Neuronal stem cell (in vitro differentiated cells): ENCODE data around the gene MOCS1.

ENCODE experiments used
- DNase-seq: peaks from one replicate; pipeline ENCODE4 v3.0.0-alpha.2; 2013; ENCODE audit warnings: low spot score
- H2AFZ ChIP-seq: one replicate; pipeline ENCODE4 v1.6.1; 2013; ENCODE audit warnings: mild to moderate bottlenecking, low read length, inconsistent platforms
- H2AK5ac ChIP-seq: 2 replicates; pipeline ENCODE4 v1.6.1; 2013; ENCODE audit warnings: low read depth, mild to moderate bottlenecking, inconsistent platforms, low read length, moderate library complexity, mixed read lengths
- H2BK120ac ChIP-seq: 2 replicates; pipeline ENCODE4 v1.6.1; 2013; ENCODE audit warnings: low read depth, mild to moderate bottlenecking, inconsistent platforms, low read length, moderate library complexity, mixed read lengths
- H2BK12ac ChIP-seq: one replicate; pipeline ENCODE4 v1.6.1; 2013; ENCODE audit warnings: low read length, inconsistent platforms
- H2BK15ac ChIP-seq: 2 replicates; pipeline ENCODE4 v1.6.1; 2013; ENCODE audit warnings: mild to moderate bottlenecking, low read length, inconsistent platforms, mixed read lengths
- H2BK5ac ChIP-seq: one replicate; pipeline ENCODE4 v1.6.1; 2013; ENCODE audit warnings: inconsistent platforms, mild to moderate bottlenecking, low read length, moderate library complexity
- H3K14ac ChIP-seq: one replicate; pipeline ENCODE4 v1.6.1; 2013; ENCODE audit warnings: low read length, inconsistent platforms
- H3K18ac ChIP-seq: 2 replicates; pipeline ENCODE4 v1.6.1; 2013; ENCODE audit warnings: low read length, inconsistent platforms
- H3K23ac ChIP-seq: 2 replicates; pipeline ENCODE4 v1.6.1; 2013; ENCODE audit warnings: low read depth, mild to moderate bottlenecking, mixed read lengths, low read length, inconsistent platforms; ENCODE audit not compliant: poor library complexity
- H3K27ac ChIP-seq: replicated peaks from 3 replicates; pipeline ENCODE4 v1.5.1; 2013; ENCODE audit warnings: low read length, inconsistent platforms
- H3K27me3 ChIP-seq, 3 experiments: 2 replicates each; pipeline ENCODE4 v1.6.1; 2013; ENCODE audit warnings: low read length in 3 of 3, mild to moderate bottlenecking in 2 of 3, inconsistent platforms in 1 of 3, low read depth in 1 of 3, mixed read lengths in 1 of 3, moderate library complexity in 1 of 3; ENCODE audit not compliant: control insufficient read depth in 3 of 3, insufficient read depth in 3 of 3
- H3K36me3 ChIP-seq, 2 donors: replicated peaks in 1 of 2; 2 replicates each; pipeline ENCODE4 v1.6.1; 2013; ENCODE audit warnings: low read length in 2 of 2; ENCODE audit not compliant: control insufficient read depth in 2 of 2, insufficient read depth in 2 of 2
- H3K4ac ChIP-seq: 2 replicates; pipeline ENCODE4 v1.6.1; 2013; ENCODE audit warnings: inconsistent platforms, mild to moderate bottlenecking, low read length, moderate library complexity
- H3K4me1 ChIP-seq, 2 donors: 1 replicate in 1 of 2; 2 replicates in 1 of 2; pipeline ENCODE4 v1.6.1; 2013; ENCODE audit warnings: low read length in 2 of 2, low read depth in 1 of 2; ENCODE audit not compliant: control insufficient read depth in 2 of 2, insufficient read depth in 1 of 2
- H3K4me2 ChIP-seq: one replicate; pipeline ENCODE4 v1.6.1; 2013; ENCODE audit warnings: mild to moderate bottlenecking, low read length, inconsistent platforms; ENCODE audit not compliant: insufficient read depth, poor library complexity, severe bottlenecking
- H3K4me3 ChIP-seq, 2 donors: 2 replicates each; pipeline ENCODE4 v1.5.1; 2013; ENCODE audit warnings: low read length in 2 of 2, mild to moderate bottlenecking in 2 of 2, inconsistent platforms in 1 of 2, moderate library complexity in 1 of 2
- H3K79me1 ChIP-seq: one replicate; pipeline ENCODE4 v1.6.1; 2013; ENCODE audit warnings: low read depth, mild to moderate bottlenecking, inconsistent platforms, low read length, moderate library complexity
- H3K9ac ChIP-seq: one replicate; pipeline ENCODE4 v1.6.1; 2013; ENCODE audit warnings: mild to moderate bottlenecking, low read depth, low read length, inconsistent platforms; ENCODE audit not compliant: poor library complexity
- H3K9me3 ChIP-seq, 2 donors: replicated peaks in 1 of 2; 2 replicates each; pipeline versions ENCODE3 to v1.6.1; 2013; ENCODE audit warnings: low read length in 2 of 2, mild to moderate bottlenecking in 2 of 2, inconsistent platforms in 1 of 2, low read depth in 1 of 2, mixed read lengths in 1 of 2, moderate library complexity in 1 of 2; ENCODE audit not compliant: control insufficient read depth in 2 of 2, insufficient read depth in 1 of 2
- H4K8ac ChIP-seq: one replicate; pipeline ENCODE4 v1.6.1; 2013; ENCODE audit warnings: low read depth, mild to moderate bottlenecking, inconsistent platforms, low read length, moderate library complexity
- H4K91ac ChIP-seq: one replicate; pipeline ENCODE4 v1.6.1; 2013; ENCODE audit warnings: low read length, low read depth, mild to moderate bottlenecking, inconsistent platforms; ENCODE audit not compliant: poor library complexity
- WGBS, 2 donors: extraction: QIAGEN DNeasy Blood & Tissue Kit; methylation state at CpG; one replicate each; pipeline ENCODE4 v1.1.7; 2013; ENCODE audit warnings: missing lambda C conversion rate in 2 of 2, mixed read lengths in 1 of 2; ENCODE audit not compliant: insufficient read length in 2 of 2, insufficient replicate concordance in 1 of 2; ENCODE audit errors: extremely low coverage in 2 of 2; 5-methylcytosine and 5-hydroxymethylcytosine counted together

Gene MOCS1

DNA sequence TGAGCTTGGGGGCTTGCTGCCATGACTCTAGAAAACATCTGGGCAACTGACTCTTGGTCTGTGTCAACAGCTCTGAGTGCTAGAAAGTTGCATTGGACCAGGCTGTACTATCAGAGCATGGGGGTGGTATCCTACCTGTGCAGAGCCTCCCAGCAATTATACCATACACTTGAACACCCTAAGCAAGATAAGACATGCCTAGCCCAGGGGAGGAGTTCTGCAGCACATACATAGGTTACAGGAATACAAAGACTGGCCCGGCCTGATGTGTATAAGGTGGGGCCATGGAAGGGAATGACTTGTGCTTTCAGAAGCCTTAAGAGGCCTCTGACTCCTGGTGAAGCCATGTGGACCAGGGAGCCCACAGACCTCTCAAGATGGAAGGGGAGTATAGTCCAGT is 11.4 kb upstream of the MOCS1 start:
- Histone ChIP-seq H3K79me1 (no peaks in the 10 kb centered on the region), H2BK5ac (no peak overlapping the region), H3K27me3 (peaks cover 0 to 31% (median 0%) of the 10 kb centered on the region in 3 experiments), H3K9me3 (no peaks in the 10 kb centered on the region), H2AK5ac (no peak overlapping the region), H4K8ac (no peak overlapping the region), H2AFZ (no peak overlapping the region), H2BK120ac (no peak overlapping the region), H3K18ac (no peak overlapping the region), H2BK15ac (no peak overlapping the region), H3K4ac (no peak overlapping the region), H3K23ac (no peak overlapping the region), H2BK12ac (no peak overlapping the region), H3K27ac (no peak overlapping the region), H3K4me1 (no peaks in the 10 kb centered on the region), H4K91ac (no peak overlapping the region), H3K4me3 (no peak overlapping the region), H3K9ac (no peak overlapping the region), H3K36me3 (no peaks in the 10 kb centered on the region), H3K14ac (no peak overlapping the region), H3K4me2 (no peak overlapping the region)
- DNase-seq = no peak
- WGBS, 2 donors = no CpG with 5 or more reads among the region's 1 CpG

DNA sequence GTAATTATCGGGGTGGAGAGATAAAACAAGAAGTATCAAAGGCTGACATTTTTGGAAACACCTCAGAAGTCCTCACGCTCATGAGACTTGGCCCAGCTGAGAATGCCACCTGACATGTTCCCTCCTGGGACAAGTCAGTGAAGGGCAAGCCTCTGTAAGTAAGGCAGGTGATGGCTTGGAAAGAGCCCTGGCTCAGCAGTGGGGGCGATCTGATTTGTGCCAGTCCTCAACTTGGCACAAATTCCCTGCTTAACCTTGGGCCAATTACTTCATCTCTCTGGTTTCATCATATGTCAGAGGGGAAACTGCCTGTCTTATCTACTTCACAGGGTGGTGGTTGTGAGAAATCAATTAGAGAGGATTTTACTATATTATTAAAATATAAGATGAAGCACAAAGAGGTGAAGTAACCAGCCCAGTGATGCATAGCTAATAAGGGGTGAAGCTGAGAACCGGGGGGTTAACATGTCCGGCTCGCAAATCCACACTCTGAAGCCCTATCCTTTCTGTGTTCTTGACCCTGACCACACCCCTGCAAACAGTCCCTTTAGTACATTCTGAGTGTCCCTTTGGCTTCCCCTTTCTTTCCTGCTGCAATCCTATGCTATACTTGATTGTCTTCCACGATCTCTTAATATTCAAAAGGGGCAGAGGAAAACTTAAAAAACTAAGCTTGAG is 8.8 kb upstream of the MOCS1 start:
- Histone ChIP-seq H3K9me3 (no peaks in the 10 kb centered on the region), H2AK5ac (no peak overlapping the region), H3K4me3 (no peak overlapping the region), H3K27ac (no peak overlapping the region), H4K91ac (no peak overlapping the region), H3K27me3 (peaks cover 0 to 24% (median 0%) of the 10 kb centered on the region in 3 experiments), H3K18ac (no peak overlapping the region), H3K23ac (no peak overlapping the region), H2BK5ac (no peak overlapping the region), H2AFZ (no peak overlapping the region), H3K4ac (no peak overlapping the region), H3K14ac (no peak overlapping the region), H2BK12ac (no peak overlapping the region), H3K4me2 (no peak overlapping the region), H3K4me1 (peaks cover 4 to 7% of the 10 kb centered on the region in 2 donors), H3K79me1 (no peaks in the 10 kb centered on the region), H3K9ac (no peak overlapping the region), H2BK15ac (no peak overlapping the region), H4K8ac (no peak overlapping the region), H3K36me3 (no peaks in the 10 kb centered on the region), H2BK120ac (no peak overlapping the region)
- no peak for DNase-seq
- WGBS, 2 donors = no CpG with 5 or more reads among the region's 7 CpGs

GRCh38 chr6:39941820-39942219 is 7.6 kb upstream of the MOCS1 start:
- no peak overlapping the region for H3K4ac ChIP-seq
- no peaks in the 10 kb centered on the region for H3K79me1 ChIP-seq
- H2BK12ac ChIP-seq = no peak overlapping the region
- no peak for DNase-seq
- H4K8ac ChIP-seq = no peak overlapping the region
- no peak overlapping the region for H2BK15ac ChIP-seq
- H3K9me3 ChIP-seq = no peaks in the 10 kb centered on the region
- WGBS, 2 donors = no CpG with 5 or more reads among the region's 4 CpGs
- no peak overlapping the region for H3K4me2 ChIP-seq
- no peak overlapping the region for H2BK120ac ChIP-seq
- H4K91ac ChIP-seq = no peak overlapping the region
- H3K9ac ChIP-seq = no peak overlapping the region
- no peak overlapping the region for H3K14ac ChIP-seq
- H2BK5ac ChIP-seq = no peak overlapping the region
- H3K4me1 ChIP-seq = peaks cover 4 to 7% of the 10 kb centered on the region in 2 donors
- H2AFZ ChIP-seq = no peak overlapping the region
- H3K18ac ChIP-seq = no peak overlapping the region
- H2AK5ac ChIP-seq = no peak overlapping the region
- H3K27ac ChIP-seq = no peak overlapping the region
- H3K36me3 ChIP-seq = no peaks in the 10 kb centered on the region
- no peak overlapping the region for H3K4me3 ChIP-seq
- no peak overlapping the region for H3K23ac ChIP-seq
- H3K27me3 ChIP-seq = peaks cover 0 to 17% (median 0%) of the 10 kb centered on the region in 3 experiments

- Histone ChIP-seq H3K23ac (no peak overlapping the region), H3K9ac (no peak overlapping the region)
- no CpG with 5 or more reads among the region's 6 CpGs for WGBS, 2 donors
Observed at GRCh38 chr6:39941138-39941537, 6.9 kb upstream of the MOCS1 start.

More at GRCh38 chr6:39941138-39941537, 6.9 kb upstream of the MOCS1 start:
- Histone ChIP-seq H4K8ac (no peak overlapping the region), H3K27ac (no peak overlapping the region), H3K79me1 (no peaks in the 10 kb centered on the region), H3K27me3 (peaks cover 0 to 22% (median 0%) of the 10 kb centered on the region in 3 experiments), H3K4me1 (peaks cover 4 to 7% of the 10 kb centered on the region in 2 donors), H2BK12ac (no peak overlapping the region), H3K36me3 (no peaks in the 10 kb centered on the region), H4K91ac (no peak overlapping the region), H2AK5ac (no peak overlapping the region), H2AFZ (no peak overlapping the region), H2BK15ac (no peak overlapping the region), H2BK5ac (no peak overlapping the region), H2BK120ac (no peak overlapping the region), H3K4ac (no peak overlapping the region), H3K9me3 (no peaks in the 10 kb centered on the region), H3K4me2 (no peak overlapping the region), H3K18ac (no peak overlapping the region), H3K4me3 (no peak overlapping the region), H3K14ac (no peak overlapping the region)
- no peak for DNase-seq
